Endothelial cell of umbilical vein (primary cell): ENCODE data around the gene DLGAP1. TPM values are rescaled to one million over a fixed set of nuclear protein-coding genes. Genes with fewer than 3 reads are reported as not detected.

ENCODE experiments used
- BruUV-seq: library from RNA; stranded (reverse); fragments of 400-500 nt; replicated peaks from 2 replicates; lab custom pipeline; 2021; lab: Mats Ljungman, UMichigan
- CTCF ChIA-PET: fragments of 300-600, 350-600 bp; sonication (Branson Sonifier 250); formaldehyde crosslinking; loops from one replicate; lab custom pipeline; 2021; ENCODE audit warnings: antibody characterized with exemption, inconsistent platforms; lab: Charles Lee
- POLR2A ChIA-PET: fragments of 300-600, 350-600 bp; sonication (Branson Sonifier 250); formaldehyde crosslinking; loops from one replicate; lab custom pipeline; 2021; ENCODE audit warnings: antibody characterized with exemption, inconsistent platforms; lab: Charles Lee
- DNase-seq: peaks from one replicate; pipeline ENCODE4 v3.0.0-alpha.2; 2011; ENCODE audit warnings: low read depth, low spot score
- FAIRE-seq: peaks from 2 replicates; lab custom pipeline; 2011; peaks lifted over from hg19 to GRCh38; lab: Jason Lieb, UNC
- H2AFZ ChIP-seq: 2 replicates; pipeline ENCODE4 v1.6.0; 2012; ENCODE audit warnings: low read depth, low read length, control low read depth, inconsistent platforms
- H3K27ac ChIP-seq: 2 replicates; pipeline ENCODE4 v1.5.1; 2011; ENCODE audit warnings: low read depth, mild to moderate bottlenecking, control low read depth, low read length, moderate library complexity; ENCODE audit not compliant: insufficient read depth
- H3K27me3 ChIP-seq, 2 experiments: 2 replicates each; pipeline versions ENCODE4 v1.6.0 to v1.6.1; 2011; ENCODE audit warnings: low read length in 2 of 2, mixed read lengths in 1 of 2; ENCODE audit not compliant: control insufficient read depth in 2 of 2, insufficient read depth in 2 of 2
- H3K36me3 ChIP-seq, 2 experiments: 2 replicates in 1 of 2; 3 replicates in 1 of 2; pipeline ENCODE4 v1.5.1; 2011; ENCODE audit warnings: low read length in 2 of 2, mild to moderate bottlenecking in 1 of 2, moderate library complexity in 1 of 2; ENCODE audit not compliant: control insufficient read depth in 2 of 2, insufficient read depth in 2 of 2; ENCODE audit errors: extremely low read depth in 1 of 2
- H3K4me1 ChIP-seq: 3 replicates; pipeline ENCODE4 v1.5.1; 2011; ENCODE audit warnings: mild to moderate bottlenecking, low read length; ENCODE audit not compliant: control insufficient read depth, insufficient read depth; ENCODE audit errors: extremely low read depth
- H3K4me2 ChIP-seq: 2 replicates; pipeline ENCODE4 v1.6.1; 2011; ENCODE audit warnings: low read length, control low read depth, mixed read lengths; ENCODE audit not compliant: insufficient read depth
- H3K4me3 ChIP-seq, 3 experiments: fragments of 200-600 bp in 1 of 3; sonication (generic), shearing (Covaris generic) in 1 of 3; replicated peaks in 1 of 3; 2 replicates each; pipeline ENCODE4 v1.5.1; 2011 to 2016; ENCODE audit warnings: control low read depth in 3 of 3, low read length in 3 of 3, mild to moderate bottlenecking in 2 of 3, inconsistent platforms in 1 of 3, low read depth in 1 of 3, moderate library complexity in 1 of 3; ENCODE audit not compliant: insufficient read depth in 1 of 3
- H3K79me2 ChIP-seq: 2 replicates; pipeline ENCODE4 v1.6.0; 2012; ENCODE audit warnings: low read length, inconsistent platforms; ENCODE audit not compliant: control insufficient read depth, insufficient read depth
- H3K9ac ChIP-seq: replicated peaks from 2 replicates; pipeline ENCODE3; 2011; ENCODE audit warnings: low read length, control low read depth; ENCODE audit not compliant: insufficient read depth; ENCODE audit errors: extremely low read depth
- H3K9me1 ChIP-seq: replicated peaks from 3 replicates; pipeline ENCODE4 v1.6.0; 2011; ENCODE audit warnings: mild to moderate bottlenecking, low read length; ENCODE audit not compliant: control insufficient read depth, insufficient read depth; ENCODE audit errors: extremely low read depth
- H3K9me3 ChIP-seq: replicated peaks from 2 replicates; pipeline ENCODE4 v1.5.1; 2012; ENCODE audit warnings: low read length, inconsistent platforms; ENCODE audit not compliant: control insufficient read depth, insufficient read depth
- H4K20me1 ChIP-seq: replicated peaks from 2 replicates; pipeline ENCODE3; 2011; ENCODE audit warnings: mild to moderate bottlenecking, low read length; ENCODE audit not compliant: control insufficient read depth, insufficient read depth; ENCODE audit errors: extremely low read depth
- EZH2 ChIP-seq: IDR thresholded peaks from 2 replicates; pipeline ENCODE4 v1.6.1; 2012; ENCODE audit warnings: borderline replicate concordance, low read depth, mild to moderate bottlenecking, moderate library complexity, low read length, inconsistent platforms; ENCODE audit not compliant: severe bottlenecking
- FOS ChIP-seq: IDR thresholded peaks from 2 replicates; pipeline ENCODE4 v1.6.1; 2011; ENCODE audit warnings: mild to moderate bottlenecking, low read length, moderate library complexity, borderline replicate concordance; ENCODE audit not compliant: insufficient read depth
- GATA2 ChIP-seq: IDR thresholded peaks from 2 replicates; pipeline ENCODE4 v1.7.0; 2011; ENCODE audit warnings: low read depth, mild to moderate bottlenecking, moderate library complexity, mixed read lengths, low read length; ENCODE audit not compliant: insufficient read length, insufficient read depth
- JUN ChIP-seq: IDR thresholded peaks from 2 replicates; pipeline ENCODE4 v1.6.1; 2011; ENCODE audit warnings: borderline replicate concordance, low read depth; ENCODE audit not compliant: insufficient read length, insufficient read depth
- MYC ChIP-seq: IDR thresholded peaks from one replicate; pipeline ENCODE4 v1.6.1; 2011; ENCODE audit warnings: mild to moderate bottlenecking, low read depth, low read length
- POLR2A ChIP-seq: IDR thresholded peaks from 2 replicates; pipeline ENCODE4 v1.6.1; 2012; ENCODE audit warnings: low read depth, mild to moderate bottlenecking, control low read depth, low read length
- POLR2AphosphoS5 ChIP-seq: IDR thresholded peaks from 2 replicates; pipeline ENCODE4 v1.6.1; 2012; ENCODE audit warnings: low read depth, mild to moderate bottlenecking, control low read depth, low read length, moderate library complexity; ENCODE audit not compliant: insufficient read depth
- dilution Hi-C: fragments of 300-500 bp; cut with MboI; formaldehyde crosslinking; loops from one replicate; pipeline ENCODE4 v1.15.0; 2019; ENCODE audit warnings: low sequenced_read_pairs; ENCODE audit not compliant: extremely low pct_ligation_motif_present
- intact Hi-C: fragments of 100-400 bp; cut with micrococcal nuclease; formaldehyde crosslinking; loops from one replicate; pipeline ENCODE4 v1.10.0; 2022
- polyA plus RNA-seq, 4 experiments: library from polyadenylated mRNA; depleted of rRNA in 3 of 4; stranded (reverse) in 3 of 4; unstranded in 1 of 4; fragments of >200 nt; gene quantifications; 2 replicates each; pipeline versions ENCODE4 v1.2.1 to v1.2.3, GENCODE V29; 2011 to 2012; ENCODE audit warnings: missing spikeins in 1 of 4
- total RNA-seq: library from RNA; stranded (reverse); gene quantifications from 2 replicates; pipeline ENCODE4 v1.2.3, GENCODE V29; 2021
- TF ChIP-seq, protein P1 (sequence below): IDR thresholded peaks from 2 replicates; pipeline ENCODE4 v1.6.1; 2011; ENCODE audit not compliant: insufficient read depth, insufficient read length

Gene DLGAP1
- total and polyA plus RNA-seq, 2 donors (not counting 3 experiments of a cell fraction or from before 2014, with no cell fraction given) = 0.04 TPM; not detected in 1

DNA sequence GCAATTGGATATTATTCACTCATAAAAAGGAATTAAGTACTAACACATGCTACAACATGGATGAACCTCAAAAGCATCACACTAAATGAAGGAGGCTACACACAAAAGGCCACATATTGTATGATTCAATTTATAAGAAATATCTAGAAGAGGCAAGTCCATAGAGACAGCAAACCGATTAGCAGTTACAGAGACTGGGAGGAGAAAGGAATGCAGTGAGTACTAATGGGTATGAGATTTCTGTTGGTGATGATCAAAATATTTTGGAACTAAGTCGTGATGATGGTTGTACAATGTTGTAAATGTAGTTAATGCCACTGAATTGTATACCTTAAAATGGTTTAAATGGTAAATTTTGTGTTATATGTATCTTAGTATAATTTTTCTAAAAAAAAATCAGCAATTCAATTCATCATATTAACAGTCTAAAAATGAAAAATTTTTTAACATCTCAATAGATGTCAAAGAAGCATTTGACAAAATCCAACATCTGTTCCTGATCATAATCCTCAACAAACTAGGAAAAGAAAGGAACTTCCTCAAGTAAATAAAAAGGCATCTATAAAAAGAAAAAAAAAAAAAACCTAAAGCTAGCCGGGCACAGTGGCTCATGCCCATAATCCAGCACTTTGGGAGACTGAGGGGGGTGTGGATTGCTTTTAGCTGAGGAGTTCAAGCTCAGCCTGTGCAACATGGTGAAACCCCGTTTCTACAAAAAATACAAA lies 907.1 kb downstream of the DLGAP1 start:
- no peaks in the 10 kb centered on the region for H4K20me1 ChIP-seq
- no peak for DNase-seq
- intact Hi-C loops = no loop called here
- no peaks in the 10 kb centered on the region for H3K27me3 ChIP-seq
- ChIA-PET POLR2A (no interaction called here), CTCF (no interaction called here)
- dilution Hi-C loops = no loop called here
- no peak for FAIRE-seq
- TF ChIP-seq GATA2 = no peak
- TF ChIP-seq MYC = no peak
- TF ChIP-seq FOS = no peak
- no peak for TF ChIP-seq JUN
- TF ChIP-seq POLR2A = no peak
- TF ChIP-seq EZH2 = no peak
- TF ChIP-seq POLR2AphosphoS5 = no peak
- TF ChIP-seq, protein P1, sequence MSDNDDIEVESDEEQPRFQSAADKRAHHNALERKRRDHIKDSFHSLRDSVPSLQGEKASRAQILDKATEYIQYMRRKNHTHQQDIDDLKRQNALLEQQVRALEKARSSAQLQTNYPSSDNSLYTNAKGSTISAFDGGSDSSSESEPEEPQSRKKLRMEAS = no peak
- H3K4me1 ChIP-seq = no peaks in the 10 kb centered on the region
- no peak overlapping the region for H3K27ac ChIP-seq
- H3K4me2 ChIP-seq = no peak overlapping the region
- H3K9me3 ChIP-seq = no peaks in the 10 kb centered on the region
- H3K9me1 ChIP-seq = no peaks in the 10 kb centered on the region
- H3K79me2 ChIP-seq = no peaks in the 10 kb centered on the region
- H3K9ac ChIP-seq = no peak overlapping the region
- H3K36me3 ChIP-seq = no peaks in the 10 kb centered on the region
- no peak overlapping the region for H3K4me3 ChIP-seq
- BruUV-seq = no TSS peak
- H2AFZ ChIP-seq = no peak overlapping the region
